Neural cell (in vitro differentiated cells): ENCODE results near the gene NXPH3.

ENCODE experiments used
- EP300 ChIP-seq: fragments of 450-650 bp; conservative IDR thresholded peaks from 2 replicates; pipeline ENCODE4 v1.6.1; 2014; ENCODE audit warnings: antibody characterized with exemption, mild to moderate bottlenecking, moderate library complexity; ENCODE audit not compliant: poor library complexity, severe bottlenecking
- EZH2 ChIP-seq: fragments of 200-600, 300-800 bp; shearing (Covaris generic), sonication (generic); IDR thresholded peaks from 2 replicates; pipeline ENCODE4 v1.6.1; 2014; ENCODE audit warnings: antibody characterized with exemption, low read length, borderline replicate concordance, mild to moderate bottlenecking; ENCODE audit not compliant: insufficient read depth, poor library complexity, severe bottlenecking
- MXI1 ChIP-seq: fragments of 450-650 bp; conservative IDR thresholded peaks from 2 replicates; pipeline ENCODE4 v1.6.1; 2014; ENCODE audit warnings: antibody characterized with exemption, mild to moderate bottlenecking; ENCODE audit not compliant: poor library complexity, severe bottlenecking
- RAD21 ChIP-seq: fragments of 450-650 bp; conservative IDR thresholded peaks from 2 replicates; pipeline ENCODE4 v1.6.1; 2014; ENCODE audit warnings: antibody characterized with exemption, mild to moderate bottlenecking, moderate library complexity
- TAF1 ChIP-seq: IDR thresholded peaks from 2 replicates; pipeline ENCODE4 v1.6.1; 2012; ENCODE audit warnings: low read depth
- TF ChIP-seq, protein P1 (sequence below): fragments of 450-650 bp; IDR thresholded peaks from 2 replicates; pipeline ENCODE4 v1.5.1; 2014; ENCODE audit warnings: antibody characterized with exemption, mild to moderate bottlenecking, moderate library complexity; ENCODE audit not compliant: poor library complexity, severe bottlenecking
- TF ChIP-seq, protein P2 (sequence below): IDR thresholded peaks from 2 replicates; pipeline ENCODE4 v1.6.1; 2012; ENCODE audit warnings: borderline replicate concordance

DNA sequence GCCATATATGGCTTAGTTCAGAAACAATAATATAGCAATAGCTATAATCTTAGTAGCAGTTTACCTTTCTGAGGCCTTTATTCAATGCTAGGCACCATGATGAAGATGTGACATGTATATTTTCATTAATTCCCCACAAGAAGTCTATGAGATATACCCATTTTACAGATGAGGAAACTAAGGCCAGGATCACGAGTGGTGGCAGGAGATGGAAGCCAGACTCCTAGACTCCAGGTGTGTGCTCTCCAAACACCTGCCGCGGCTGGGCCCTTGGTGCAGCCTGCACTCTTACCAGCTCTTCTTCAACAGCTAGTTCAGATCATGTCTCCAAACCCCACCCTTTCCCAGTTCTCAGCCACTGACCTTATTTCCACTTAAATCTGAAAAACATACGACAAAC is 15.2 kb downstream of the NXPH3 start:
- TF ChIP-seq, protein P1, sequence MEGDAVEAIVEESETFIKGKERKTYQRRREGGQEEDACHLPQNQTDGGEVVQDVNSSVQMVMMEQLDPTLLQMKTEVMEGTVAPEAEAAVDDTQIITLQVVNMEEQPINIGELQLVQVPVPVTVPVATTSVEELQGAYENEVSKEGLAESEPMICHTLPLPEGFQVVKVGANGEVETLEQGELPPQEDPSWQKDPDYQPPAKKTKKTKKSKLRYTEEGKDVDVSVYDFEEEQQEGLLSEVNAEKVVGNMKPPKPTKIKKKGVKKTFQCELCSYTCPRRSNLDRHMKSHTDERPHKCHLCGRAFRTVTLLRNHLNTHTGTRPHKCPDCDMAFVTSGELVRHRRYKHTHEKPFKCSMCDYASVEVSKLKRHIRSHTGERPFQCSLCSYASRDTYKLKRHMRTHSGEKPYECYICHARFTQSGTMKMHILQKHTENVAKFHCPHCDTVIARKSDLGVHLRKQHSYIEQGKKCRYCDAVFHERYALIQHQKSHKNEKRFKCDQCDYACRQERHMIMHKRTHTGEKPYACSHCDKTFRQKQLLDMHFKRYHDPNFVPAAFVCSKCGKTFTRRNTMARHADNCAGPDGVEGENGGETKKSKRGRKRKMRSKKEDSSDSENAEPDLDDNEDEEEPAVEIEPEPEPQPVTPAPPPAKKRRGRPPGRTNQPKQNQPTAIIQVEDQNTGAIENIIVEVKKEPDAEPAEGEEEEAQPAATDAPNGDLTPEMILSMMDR = no peak
- TF ChIP-seq, protein P2, sequence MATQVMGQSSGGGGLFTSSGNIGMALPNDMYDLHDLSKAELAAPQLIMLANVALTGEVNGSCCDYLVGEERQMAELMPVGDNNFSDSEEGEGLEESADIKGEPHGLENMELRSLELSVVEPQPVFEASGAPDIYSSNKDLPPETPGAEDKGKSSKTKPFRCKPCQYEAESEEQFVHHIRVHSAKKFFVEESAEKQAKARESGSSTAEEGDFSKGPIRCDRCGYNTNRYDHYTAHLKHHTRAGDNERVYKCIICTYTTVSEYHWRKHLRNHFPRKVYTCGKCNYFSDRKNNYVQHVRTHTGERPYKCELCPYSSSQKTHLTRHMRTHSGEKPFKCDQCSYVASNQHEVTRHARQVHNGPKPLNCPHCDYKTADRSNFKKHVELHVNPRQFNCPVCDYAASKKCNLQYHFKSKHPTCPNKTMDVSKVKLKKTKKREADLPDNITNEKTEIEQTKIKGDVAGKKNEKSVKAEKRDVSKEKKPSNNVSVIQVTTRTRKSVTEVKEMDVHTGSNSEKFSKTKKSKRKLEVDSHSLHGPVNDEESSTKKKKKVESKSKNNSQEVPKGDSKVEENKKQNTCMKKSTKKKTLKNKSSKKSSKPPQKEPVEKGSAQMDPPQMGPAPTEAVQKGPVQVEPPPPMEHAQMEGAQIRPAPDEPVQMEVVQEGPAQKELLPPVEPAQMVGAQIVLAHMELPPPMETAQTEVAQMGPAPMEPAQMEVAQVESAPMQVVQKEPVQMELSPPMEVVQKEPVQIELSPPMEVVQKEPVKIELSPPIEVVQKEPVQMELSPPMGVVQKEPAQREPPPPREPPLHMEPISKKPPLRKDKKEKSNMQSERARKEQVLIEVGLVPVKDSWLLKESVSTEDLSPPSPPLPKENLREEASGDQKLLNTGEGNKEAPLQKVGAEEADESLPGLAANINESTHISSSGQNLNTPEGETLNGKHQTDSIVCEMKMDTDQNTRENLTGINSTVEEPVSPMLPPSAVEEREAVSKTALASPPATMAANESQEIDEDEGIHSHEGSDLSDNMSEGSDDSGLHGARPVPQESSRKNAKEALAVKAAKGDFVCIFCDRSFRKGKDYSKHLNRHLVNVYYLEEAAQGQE = no peak
- TF ChIP-seq EP300 = no peak
- no peak for TF ChIP-seq TAF1
- TF ChIP-seq RAD21 = no peak
- TF ChIP-seq EZH2 = no peak
- no peak for TF ChIP-seq MXI1
